ENCODE results near the gene AK8. TPM values are rescaled to one million over a fixed set of nuclear protein-coding genes. Genes with fewer than 3 reads are reported as not detected.

Gene AK8
- total RNA-seq, 1 experiment from 2014 or later, result not detected

GRCh38 chr9:132793606-132794580, 84.2 kb downstream of the AK8 start:
- no peaks in the 10 kb centered on the region for H3K36me3 ChIP-seq (ENCODE audit: insufficient read depth, low read length, poor library complexity, severe bottlenecking)
- H3K27ac ChIP-seq (ENCODE audit: low read depth, low read length, poor library complexity, severe bottlenecking), result no peak overlapping the region
- intact Hi-C loops (cut with micrococcal nuclease; ENCODE audit: unreplicated experiment), result no loop called here
- H3K4me1 ChIP-seq (ENCODE audit: insufficient read depth, low read length, poor library complexity, severe bottlenecking), result no peaks in the 10 kb centered on the region
- ChIA-PET CTCF (no interaction called here), POLR2A (ENCODE audit: low non-redundant PET) (no interaction called here)
- no TSS peak for BruUV-seq (replicated peaks)
- DNase-seq (ENCODE audit: low spot score), result no peak
- H3K9me3 ChIP-seq (ENCODE audit: low read depth, low read length, poor library complexity, severe bottlenecking), result no peaks in the 10 kb centered on the region
- no peak overlapping the region for H3K4me3 ChIP-seq (ENCODE audit: low read depth, low read length, poor library complexity, severe bottlenecking)
- peaks cover 16% of the 10 kb centered on the region for H3K27me3 ChIP-seq (replicated peaks; ENCODE audit: insufficient read depth, low read depth, low read length, poor library complexity)
- TF ChIP-seq EZH2 (IDR thresholded peaks at IDR 0.05; ENCODE audit: borderline replicate concordance, low read depth, low read length, poor library complexity, severe bottlenecking), result no peak
- no peak for TF ChIP-seq CTCF (conservative IDR thresholded peaks at IDR 0.05; ENCODE audit: low read depth, low read length)

GRCh38 chr9:132792547-132792946, 85.5 kb downstream of the AK8 start:
- Histone ChIP-seq H3K4me3 (ENCODE audit: low read depth, low read length, poor library complexity, severe bottlenecking) (no peak overlapping the region), H3K27me3 (replicated peaks; ENCODE audit: insufficient read depth, low read depth, low read length, poor library complexity) (peaks cover 16% of the 10 kb centered on the region), H3K27ac (ENCODE audit: low read depth, low read length, poor library complexity, severe bottlenecking) (no peak overlapping the region), H3K4me1 (ENCODE audit: insufficient read depth, low read length, poor library complexity, severe bottlenecking) (no peaks in the 10 kb centered on the region), H3K36me3 (ENCODE audit: insufficient read depth, low read length, poor library complexity, severe bottlenecking) (no peaks in the 10 kb centered on the region), H3K9me3 (ENCODE audit: low read depth, low read length, poor library complexity, severe bottlenecking) (no peaks in the 10 kb centered on the region)
- BruUV-seq (replicated peaks), result no TSS peak
- TF ChIP-seq CTCF (conservative IDR thresholded peaks at IDR 0.05; ENCODE audit: low read depth, low read length) (no peak), EZH2 (IDR thresholded peaks at IDR 0.05; ENCODE audit: borderline replicate concordance, low read depth, low read length, poor library complexity, severe bottlenecking) (no peak)
- ChIA-PET CTCF (no interaction called here), POLR2A (ENCODE audit: low non-redundant PET) (no interaction called here)
- DNase-seq (ENCODE audit: low spot score), result no peak
- intact Hi-C loops (cut with micrococcal nuclease; ENCODE audit: unreplicated experiment), result no loop called here

- H3K36me3 ChIP-seq (ENCODE audit: insufficient read depth, low read length, poor library complexity, severe bottlenecking), result no peaks in the 10 kb centered on the region
- H3K9me3 ChIP-seq (ENCODE audit: low read depth, low read length, poor library complexity, severe bottlenecking), result no peaks in the 10 kb centered on the region
- H3K27me3 ChIP-seq (replicated peaks; ENCODE audit: insufficient read depth, low read depth, low read length, poor library complexity), result peaks cover 16% of the 10 kb centered on the region
- ChIA-PET POLR2A (ENCODE audit: low non-redundant PET) (no interaction called here), CTCF (no interaction called here)
- TF ChIP-seq EZH2 (IDR thresholded peaks at IDR 0.05; ENCODE audit: borderline replicate concordance, low read depth, low read length, poor library complexity, severe bottlenecking) (no peak), CTCF (conservative IDR thresholded peaks at IDR 0.05; ENCODE audit: low read depth, low read length) (no peak)
- no peak for DNase-seq (ENCODE audit: low spot score)
- H3K4me3 ChIP-seq (ENCODE audit: low read depth, low read length, poor library complexity, severe bottlenecking), result no peak overlapping the region
- intact Hi-C loops (cut with micrococcal nuclease; ENCODE audit: unreplicated experiment), result no loop called here
- BruUV-seq (replicated peaks), result no TSS peak
- no peak overlapping the region for H3K27ac ChIP-seq (ENCODE audit: low read depth, low read length, poor library complexity, severe bottlenecking)
- no peaks in the 10 kb centered on the region for H3K4me1 ChIP-seq (ENCODE audit: insufficient read depth, low read length, poor library complexity, severe bottlenecking)
These were observed 86.3 kb downstream of the AK8 start for GRCh38 chr9:132791699-132792240.
